Gastroesophageal sphincter (tissue), 3 donors: Measurements from ENCODE around the gene PLXDC1.

Source experiments
- CTCF ChIP-seq, 4 experiments: fragments of 200-600 bp in 2 of 4; fragments of 450-650 bp in 2 of 4; sonication (generic) in 1 of 4; IDR thresholded peaks; one replicate each; pipeline ENCODE4 v1.5.1; 2017 to 2019; ENCODE audit warnings: antibody characterized with exemption in 4 of 4, mild to moderate bottlenecking in 2 of 4, moderate library complexity in 2 of 4
- POLR2A ChIP-seq, 2 donors: fragments of 450-650 bp; IDR thresholded peaks; one replicate each; pipeline ENCODE4 v1.6.1; 2017; ENCODE audit warnings: antibody characterized with exemption in 2 of 2, mild to moderate bottlenecking in 2 of 2, moderate library complexity in 1 of 2
- POLR2AphosphoS5 ChIP-seq: sonication (generic); formaldehyde crosslinking; IDR thresholded peaks from one replicate; pipeline ENCODE4 v1.6.1; 2017; ENCODE audit warnings: antibody characterized with exemption

GRCh38 chr17:39090908-39091665 is 60.4 kb downstream of the PLXDC1 start:
- TF ChIP-seq CTCF (IDR thresholded peaks at IDR 0.05) (no peak), POLR2AphosphoS5 (no peak), POLR2A (IDR thresholded peaks at IDR 0.05) (no peak)
